ACC112 (cell line): ENCODE data around the gene NFX1.

Experiments
- H2AFZ ChIP-seq: fragments of 200-600 bp; sonication (generic); one replicate; pipeline ENCODE4 v1.6.0; 2017; ENCODE audit warnings: antibody characterized with exemption, low read length; ENCODE audit not compliant: unreplicated experiment
- H3K27ac ChIP-seq: fragments of 200-600 bp; sonication (generic); 2 replicates; pipeline ENCODE4 v1.5.1; 2014; ENCODE audit warnings: low read depth, mild to moderate bottlenecking, antibody characterized with exemption, low read length, moderate library complexity
- H3K27me3 ChIP-seq: fragments of 200-600 bp; sonication (generic); 2 replicates; pipeline ENCODE4 v1.6.1; 2014; ENCODE audit warnings: mild to moderate bottlenecking, antibody characterized with exemption, low read length, moderate library complexity, mixed read lengths; ENCODE audit not compliant: insufficient read depth
- H3K36me3 ChIP-seq: fragments of 200-600 bp; sonication (generic); 2 replicates; pipeline ENCODE4 v1.6.1; 2016; ENCODE audit warnings: mild to moderate bottlenecking, antibody characterized with exemption, low read length, moderate library complexity, mixed read lengths; ENCODE audit not compliant: insufficient read depth
- H3K4me1 ChIP-seq: fragments of 200-600 bp; sonication (generic); one replicate; pipeline ENCODE4 v1.6.1; 2016; ENCODE audit warnings: low read length, mixed read lengths; ENCODE audit not compliant: insufficient read depth, unreplicated experiment, control insufficient read depth
- H3K4me3 ChIP-seq: fragments of 200-600 bp; sonication (generic); 2 replicates; pipeline ENCODE4 v1.5.1; 2014; ENCODE audit warnings: mild to moderate bottlenecking, low read depth, low read length
- H3K79me2 ChIP-seq: fragments of 200-600 bp; sonication (generic); one replicate; pipeline ENCODE4 v1.6.0; 2016; ENCODE audit warnings: low read length; ENCODE audit not compliant: control insufficient read depth, unreplicated experiment, insufficient read depth

The NFX1 gene

GRCh38 chr9:33267151-33267767 lies 23.1 kb upstream of the NFX1 start:
- Histone ChIP-seq H3K4me3 (peak overlapping the region; percentile 29), H2AFZ (no peak overlapping the region), H3K27me3 (no peaks in the 10 kb centered on the region), H3K27ac (no peak overlapping the region), H3K36me3 (peaks cover 36% of the 10 kb centered on the region), H3K79me2 (peaks cover 55% of the 10 kb centered on the region), H3K4me1 (peaks cover 36% of the 10 kb centered on the region)

- H3K27ac ChIP-seq: no peak overlapping the region
- peaks cover 48% of the 10 kb centered on the region for H3K36me3 ChIP-seq
- H3K4me1 ChIP-seq: peaks cover 40% of the 10 kb centered on the region
- no peak overlapping the region for H2AFZ ChIP-seq
- no peaks in the 10 kb centered on the region for H3K27me3 ChIP-seq
- peaks cover 39% of the 10 kb centered on the region for H3K79me2 ChIP-seq
- no peak overlapping the region for H3K4me3 ChIP-seq
These were observed 20.2 kb upstream of the NFX1 start for GRCh38 chr9:33270146-33270545.

- peaks cover 20% of the 10 kb centered on the region for H3K79me2 ChIP-seq
- no peak overlapping the region for H3K4me3 ChIP-seq
- H3K27me3 ChIP-seq: no peaks in the 10 kb centered on the region
- no peak overlapping the region for H3K27ac ChIP-seq
- H3K36me3 ChIP-seq: peaks cover 56% of the 10 kb centered on the region
- H3K4me1 ChIP-seq: peaks cover 22% of the 10 kb centered on the region
- no peak overlapping the region for H2AFZ ChIP-seq
These were observed 18.3 kb upstream of the NFX1 start for GRCh38 chr9:33272061-33272460.

- H3K27ac ChIP-seq: peak overlapping the region; percentile 23
- no peak overlapping the region for H3K4me3 ChIP-seq
- no peak overlapping the region for H2AFZ ChIP-seq
- no peaks in the 10 kb centered on the region for H3K27me3 ChIP-seq
- H3K79me2 ChIP-seq: peaks cover 9% of the 10 kb centered on the region
- H3K36me3 ChIP-seq: peaks cover 59% of the 10 kb centered on the region
- H3K4me1 ChIP-seq: peaks cover 15% of the 10 kb centered on the region
These were observed 16.9 kb upstream of the NFX1 start for GRCh38 chr9:33273266-33273971.

- H3K4me3 ChIP-seq: no peak overlapping the region
- peaks cover 9% of the 10 kb centered on the region for H3K79me2 ChIP-seq
- peaks cover 15% of the 10 kb centered on the region for H3K4me1 ChIP-seq
- peak overlapping the region; percentile 23 for H3K27ac ChIP-seq
- H3K27me3 ChIP-seq: no peaks in the 10 kb centered on the region
- H3K36me3 ChIP-seq: peaks cover 64% of the 10 kb centered on the region
- H2AFZ ChIP-seq: no peak overlapping the region
These were observed 16.4 kb upstream of the NFX1 start for GRCh38 chr9:33273972-33274328.

GRCh38 chr9:33277484-33277883 lies 12.8 kb upstream of the NFX1 start:
- peaks cover 65% of the 10 kb centered on the region for H3K36me3 ChIP-seq
- H3K79me2 ChIP-seq: peaks cover 6% of the 10 kb centered on the region
- no peak overlapping the region for H3K27ac ChIP-seq
- no peak overlapping the region for H3K4me3 ChIP-seq
- peaks cover 11% of the 10 kb centered on the region for H3K4me1 ChIP-seq
- H2AFZ ChIP-seq: no peak overlapping the region
- H3K27me3 ChIP-seq: no peaks in the 10 kb centered on the region

GRCh38 chr9:33285502-33285901 lies 4.8 kb upstream of the NFX1 start:
- no peaks in the 10 kb centered on the region for H3K4me1 ChIP-seq

GRCh38 chr9:33287087-33287490 lies 3.2 kb upstream of the NFX1 start:
- 0 out of 2 replicates have a peak overlapping the region, but pooled peaks have one; percentile 15 for H3K27ac ChIP-seq

More at GRCh38 chr9:33285502-33285901, 4.8 kb upstream of the NFX1 start:
- H3K27me3 ChIP-seq: no peaks in the 10 kb centered on the region
- no peak overlapping the region for H3K27ac ChIP-seq
- H3K36me3 ChIP-seq: peaks cover 16% of the 10 kb centered on the region
- no peaks in the 10 kb centered on the region for H3K79me2 ChIP-seq
- no peak overlapping the region for H2AFZ ChIP-seq
- no peak overlapping the region for H3K4me3 ChIP-seq

GRCh38 chr9:33288235-33288634 lies 2.1 kb upstream of the NFX1 start:
- H3K36me3 ChIP-seq: peaks cover 10% of the 10 kb centered on the region
- no peaks in the 10 kb centered on the region for H3K27me3 ChIP-seq
- H3K4me3 ChIP-seq: no peak overlapping the region
- H2AFZ ChIP-seq: no peak overlapping the region
- no peak overlapping the region for H3K27ac ChIP-seq
- peaks cover 24% of the 10 kb centered on the region for H3K79me2 ChIP-seq
- peaks cover 21% of the 10 kb centered on the region for H3K4me1 ChIP-seq

More at GRCh38 chr9:33287087-33287490, 3.2 kb upstream of the NFX1 start:
- peaks cover 13% of the 10 kb centered on the region for H3K79me2 ChIP-seq
- no peak overlapping the region for H2AFZ ChIP-seq
- no peak overlapping the region for H3K4me3 ChIP-seq
- H3K4me1 ChIP-seq: peaks cover 9% of the 10 kb centered on the region
- H3K27me3 ChIP-seq: no peaks in the 10 kb centered on the region
- H3K36me3 ChIP-seq: peaks cover 8% of the 10 kb centered on the region; the same call in 1 of the 2 replicates

GRCh38 chr9:33288828-33289483 lies 1.4 kb upstream of the NFX1 start:
- Histone ChIP-seq H3K27me3 (no peaks in the 10 kb centered on the region), H3K79me2 (peaks cover 32% of the 10 kb centered on the region), H3K36me3 (peaks cover 15% of the 10 kb centered on the region), H3K27ac (peak overlapping the region; percentile 99), H3K4me1 (peaks cover 22% of the 10 kb centered on the region), H3K4me3 (no peak overlapping the region), H2AFZ (no peak overlapping the region)
